Measurements from ENCODE around the gene ANKRD6. TPM values are rescaled to one million over a fixed set of nuclear protein-coding genes. Genes with fewer than 3 reads are reported as not detected.

ANKRD6 gene
- polyA plus RNA-seq, 1 of the 3 experiments (the other 2 are of a cell fraction) = 2.6 TPM

DNA sequence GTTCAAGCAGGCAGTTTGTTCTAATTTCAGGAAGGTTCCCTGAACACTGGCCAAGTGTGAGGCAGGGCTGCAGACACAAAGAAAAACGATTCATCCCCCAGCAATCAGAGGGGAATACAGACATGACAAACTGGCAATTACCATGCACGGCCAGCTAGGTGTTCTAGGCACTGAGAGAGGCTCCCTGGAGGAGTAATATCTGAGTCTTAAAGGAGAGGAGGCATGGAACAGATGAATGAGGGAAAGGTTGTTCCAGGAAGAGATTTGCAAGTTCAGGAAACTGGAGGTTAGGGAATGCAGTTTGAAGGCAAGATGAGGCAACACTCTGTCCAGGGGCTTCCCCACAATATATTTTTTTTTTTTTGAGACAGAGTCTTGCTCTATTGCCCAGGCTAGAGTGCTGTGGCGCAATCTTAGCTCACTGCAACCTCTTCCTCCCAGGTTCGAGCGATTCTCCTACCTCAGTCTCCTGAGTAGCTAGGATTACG lies 32.0 kb upstream of the ANKRD6 start:
- Histone ChIP-seq H4K20me1 (ENCODE audit: insufficient read depth) (no peaks in the 10 kb centered on the region), H2AFZ (ENCODE audit: low read depth) (no peak overlapping the region), H3K9me2 (no peaks in the 10 kb centered on the region), H3K27ac (ENCODE audit: low read depth in 2 of 2, low read length in 1 of 2) (no peak overlapping the region), H3K9me3 (no peaks in the 10 kb centered on the region), H3K4me1 (ENCODE audit: control insufficient read depth in 1 of 2, insufficient read depth in 2 of 2, low read depth in 1 of 2, low read length in 1 of 2) (no peaks in the 10 kb centered on the region), H3K4me2 (no peak overlapping the region), H3K36me3 (replicated peaks in 1 of 2; ENCODE audit: control insufficient read depth in 1 of 2, insufficient read depth in 2 of 2, low read length in 1 of 2) (no peaks in the 10 kb centered on the region), H3K27me3 (ENCODE audit: insufficient read depth) (peaks cover 6% of the 10 kb centered on the region; the same call in 1 of the 2 replicates), H3K79me2 (ENCODE audit: insufficient read depth) (no peaks in the 10 kb centered on the region), H3K9ac (no peak overlapping the region), H3K4me3 (ENCODE audit: low read depth in 2 of 2, low read length in 1 of 2) (no peak overlapping the region), H3F3A (replicated peaks; ENCODE audit: insufficient read depth) (no peaks in the 10 kb centered on the region)
- no peak for DNase-seq
- CTCF ChIA-PET = interaction anchor here (1.0 to 2.2 kb wide), 3 partner anchors 29 to 38 kb away, joined by 3 to 8 read pairs (median 3); no protein-coding TSS in a partner anchor
- TF ChIP-seq TAF1 (IDR thresholded peaks at IDR 0.05; ENCODE audit: borderline replicate concordance, low read depth, low read length) (no peak), RCOR1 (IDR thresholded peaks at IDR 0.05; ENCODE audit: low read length) (no peak), YY1 (IDR thresholded peaks at IDR 0.05; ENCODE audit: low read depth) (no peak)
- 62% methylated on average over 6 of the region's 6 CpGs for WGBS (ENCODE audit: low lambda C conversion rate)
- POLR2A ChIA-PET = interaction anchor here (0.7 kb wide), 1 partner anchor 346 kb away, joined by 3 read pairs; no protein-coding TSS in a partner anchor

DNA sequence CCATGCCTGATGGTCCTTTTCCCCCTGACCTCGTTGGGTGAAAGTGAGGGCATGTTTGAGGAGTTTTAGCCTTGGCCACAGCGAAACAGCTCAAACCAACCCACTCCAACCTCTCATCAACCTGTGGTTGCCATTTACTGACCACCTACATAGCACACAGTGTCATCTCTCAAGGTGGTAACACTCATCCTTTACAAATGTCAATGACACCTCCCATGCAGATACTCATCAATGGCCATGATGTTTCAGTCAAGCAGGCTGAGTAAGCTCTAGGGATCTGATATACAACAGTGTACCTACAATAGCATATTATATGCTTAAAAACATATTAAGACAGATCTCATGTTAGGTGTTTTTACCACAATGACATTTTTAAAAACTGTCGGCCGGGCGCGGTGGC lies 30.2 kb upstream of the ANKRD6 start:
- 76% methylated on average over 6 of the region's 6 CpGs for WGBS (ENCODE audit: low lambda C conversion rate)
- no peaks in the 10 kb centered on the region for H3K79me2 ChIP-seq (ENCODE audit: insufficient read depth)
- peaks cover 6% of the 10 kb centered on the region; the same call in 1 of the 2 replicates for H3K27me3 ChIP-seq (ENCODE audit: insufficient read depth)
- H3K4me1 ChIP-seq (ENCODE audit: control insufficient read depth in 1 of 2, insufficient read depth in 2 of 2, low read depth in 1 of 2, low read length in 1 of 2) = no peaks in the 10 kb centered on the region
- H3K9me2 ChIP-seq = no peaks in the 10 kb centered on the region
- no peak for DNase-seq
- H3K9me3 ChIP-seq = no peaks in the 10 kb centered on the region
- no peaks in the 10 kb centered on the region for H3K36me3 ChIP-seq (replicated peaks in 1 of 2; ENCODE audit: control insufficient read depth in 1 of 2, insufficient read depth in 2 of 2, low read length in 1 of 2)
- H4K20me1 ChIP-seq (ENCODE audit: insufficient read depth) = no peaks in the 10 kb centered on the region
- TF ChIP-seq FOXJ3 (CRISPR knock-in tag; IDR thresholded peaks at IDR 0.05) (no peak), GATA2 (CRISPR knock-in tag; IDR thresholded peaks at IDR 0.05) (no peak), TEAD4 (IDR thresholded peaks at IDR 0.05; ENCODE audit: borderline replicate concordance, insufficient read depth) (no peak)
- ChIA-PET CTCF (no interaction called here), POLR2A (no interaction called here)
- no peak overlapping the region for H3K4me2 ChIP-seq
- H2AFZ ChIP-seq (ENCODE audit: low read depth) = no peak overlapping the region
- no peaks in the 10 kb centered on the region for H3F3A ChIP-seq (replicated peaks; ENCODE audit: insufficient read depth)
- H3K27ac ChIP-seq (ENCODE audit: low read depth in 2 of 2, low read length in 1 of 2) = no peak overlapping the region
- H3K4me3 ChIP-seq (ENCODE audit: low read depth in 2 of 2, low read length in 1 of 2) = no peak overlapping the region
- H3K9ac ChIP-seq = no peak overlapping the region

DNA sequence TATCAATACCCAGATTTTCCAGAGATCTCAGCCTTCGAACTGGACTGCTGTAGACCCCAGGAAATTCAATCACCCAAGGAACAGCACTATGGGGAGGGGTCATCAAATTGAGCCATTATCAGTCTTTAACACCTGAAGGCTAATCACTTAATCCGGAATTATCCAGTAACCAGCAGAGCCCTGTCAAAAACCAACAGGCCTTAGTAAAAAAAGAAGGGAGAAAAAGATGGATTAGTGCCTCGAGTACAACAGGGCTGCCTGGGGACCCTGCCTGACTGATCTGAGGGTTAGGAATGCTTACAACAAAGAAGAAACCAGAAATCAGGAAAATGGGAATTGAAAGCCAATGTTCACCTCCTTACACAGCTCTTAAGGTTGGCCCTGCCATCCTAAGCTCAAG lies 28.4 kb upstream of the ANKRD6 start:
- Histone ChIP-seq H4K20me1 (ENCODE audit: insufficient read depth) (no peaks in the 10 kb centered on the region), H3K4me3 (ENCODE audit: low read depth in 2 of 2, low read length in 1 of 2) (no peak overlapping the region), H3F3A (replicated peaks; ENCODE audit: insufficient read depth) (no peaks in the 10 kb centered on the region), H3K9me3 (no peaks in the 10 kb centered on the region), H3K27ac (ENCODE audit: low read depth in 2 of 2, low read length in 1 of 2) (no peak overlapping the region), H3K9ac (no peak overlapping the region), H3K36me3 (replicated peaks in 1 of 2; ENCODE audit: control insufficient read depth in 1 of 2, insufficient read depth in 2 of 2, low read length in 1 of 2) (no peaks in the 10 kb centered on the region), H3K4me2 (no peak overlapping the region), H3K79me2 (ENCODE audit: insufficient read depth) (no peaks in the 10 kb centered on the region), H3K4me1 (ENCODE audit: control insufficient read depth in 1 of 2, insufficient read depth in 2 of 2, low read depth in 1 of 2, low read length in 1 of 2) (no peaks in the 10 kb centered on the region), H2AFZ (ENCODE audit: low read depth) (no peak overlapping the region), H3K27me3 (ENCODE audit: insufficient read depth) (peaks cover 6% of the 10 kb centered on the region; the same call in 1 of the 2 replicates), H3K9me2 (no peaks in the 10 kb centered on the region)
- ChIA-PET CTCF (interaction anchor here (1.7 kb wide), 1 partner anchor 33 kb away, joined by 6 read pairs; no protein-coding TSS in a partner anchor), POLR2A (no interaction called here)
- WGBS (ENCODE audit: low lambda C conversion rate) = 45% methylated on average over 3 of the region's 3 CpGs
- no peak for TF ChIP-seq JUND (IDR thresholded peaks at IDR 0.05)
- TF ChIP-seq YY1 (IDR thresholded peaks at IDR 0.05; ENCODE audit: low read depth) = no peak
- no peak for TF ChIP-seq TCF12 (IDR thresholded peaks at IDR 0.05)
- TF ChIP-seq ELF1 (IDR thresholded peaks at IDR 0.05) = no peak
- TF ChIP-seq, protein P1, sequence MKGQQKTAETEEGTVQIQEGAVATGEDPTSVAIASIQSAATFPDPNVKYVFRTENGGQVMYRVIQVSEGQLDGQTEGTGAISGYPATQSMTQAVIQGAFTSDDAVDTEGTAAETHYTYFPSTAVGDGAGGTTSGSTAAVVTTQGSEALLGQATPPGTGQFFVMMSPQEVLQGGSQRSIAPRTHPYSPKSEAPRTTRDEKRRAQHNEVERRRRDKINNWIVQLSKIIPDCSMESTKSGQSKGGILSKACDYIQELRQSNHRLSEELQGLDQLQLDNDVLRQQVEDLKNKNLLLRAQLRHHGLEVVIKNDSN (IDR thresholded peaks at IDR 0.05; ENCODE audit: borderline replicate concordance, low read depth) = no peak
- TF ChIP-seq, protein P2, sequence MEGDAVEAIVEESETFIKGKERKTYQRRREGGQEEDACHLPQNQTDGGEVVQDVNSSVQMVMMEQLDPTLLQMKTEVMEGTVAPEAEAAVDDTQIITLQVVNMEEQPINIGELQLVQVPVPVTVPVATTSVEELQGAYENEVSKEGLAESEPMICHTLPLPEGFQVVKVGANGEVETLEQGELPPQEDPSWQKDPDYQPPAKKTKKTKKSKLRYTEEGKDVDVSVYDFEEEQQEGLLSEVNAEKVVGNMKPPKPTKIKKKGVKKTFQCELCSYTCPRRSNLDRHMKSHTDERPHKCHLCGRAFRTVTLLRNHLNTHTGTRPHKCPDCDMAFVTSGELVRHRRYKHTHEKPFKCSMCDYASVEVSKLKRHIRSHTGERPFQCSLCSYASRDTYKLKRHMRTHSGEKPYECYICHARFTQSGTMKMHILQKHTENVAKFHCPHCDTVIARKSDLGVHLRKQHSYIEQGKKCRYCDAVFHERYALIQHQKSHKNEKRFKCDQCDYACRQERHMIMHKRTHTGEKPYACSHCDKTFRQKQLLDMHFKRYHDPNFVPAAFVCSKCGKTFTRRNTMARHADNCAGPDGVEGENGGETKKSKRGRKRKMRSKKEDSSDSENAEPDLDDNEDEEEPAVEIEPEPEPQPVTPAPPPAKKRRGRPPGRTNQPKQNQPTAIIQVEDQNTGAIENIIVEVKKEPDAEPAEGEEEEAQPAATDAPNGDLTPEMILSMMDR (IDR thresholded peaks at IDR 0.05) = no peak
- no peak for TF ChIP-seq MXI1 (IDR thresholded peaks at IDR 0.05; ENCODE audit: low read depth, low read length)
- TF ChIP-seq GABPA (IDR thresholded peaks at IDR 0.05; ENCODE audit: low read depth) = no peak
- no peak for TF ChIP-seq POLR2AphosphoS5 (IDR thresholded peaks at IDR 0.05; ENCODE audit: low read depth, low read length)
- no peak for TF ChIP-seq GATA2 (CRISPR knock-in tag; IDR thresholded peaks at IDR 0.05)
- no peak for TF ChIP-seq NFIC (IDR thresholded peaks at IDR 0.05; ENCODE audit: borderline replicate concordance)
- TF ChIP-seq RAD21 (IDR thresholded peaks at IDR 0.05; ENCODE audit: low read length) = no peak
- no peak for TF ChIP-seq FOSL2 (IDR thresholded peaks at IDR 0.05; ENCODE audit: borderline replicate concordance, low read depth)
- DNase-seq = no peak
